ENCODE measurements around the gene ISCA2. TPM values are rescaled to one million over a fixed set of nuclear protein-coding genes. Genes with fewer than 3 reads are reported as not detected.
"Not testable (repeated sequence)": the region's sequence is repeated elsewhere in the genome, so short reads cannot be mapped to it uniquely, and the experiment has no call there.

The ISCA2 gene, protein sequence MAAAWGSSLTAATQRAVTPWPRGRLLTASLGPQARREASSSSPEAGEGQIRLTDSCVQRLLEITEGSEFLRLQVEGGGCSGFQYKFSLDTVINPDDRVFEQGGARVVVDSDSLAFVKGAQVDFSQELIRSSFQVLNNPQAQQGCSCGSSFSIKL
- total RNA-seq (ENCODE audit: unreplicated experiment), result 31.4 TPM
- long read RNA-seq, transcript ISCA2-204 (4 exons, 2,626 nt), result major isoform, 29 of 33 reads
- long read RNA-seq, partial matches to known transcripts, result 0 of 33 reads
- long read RNA-seq, other reads (novel, unspliced or antisense), result 1 of 33 reads

DNA sequence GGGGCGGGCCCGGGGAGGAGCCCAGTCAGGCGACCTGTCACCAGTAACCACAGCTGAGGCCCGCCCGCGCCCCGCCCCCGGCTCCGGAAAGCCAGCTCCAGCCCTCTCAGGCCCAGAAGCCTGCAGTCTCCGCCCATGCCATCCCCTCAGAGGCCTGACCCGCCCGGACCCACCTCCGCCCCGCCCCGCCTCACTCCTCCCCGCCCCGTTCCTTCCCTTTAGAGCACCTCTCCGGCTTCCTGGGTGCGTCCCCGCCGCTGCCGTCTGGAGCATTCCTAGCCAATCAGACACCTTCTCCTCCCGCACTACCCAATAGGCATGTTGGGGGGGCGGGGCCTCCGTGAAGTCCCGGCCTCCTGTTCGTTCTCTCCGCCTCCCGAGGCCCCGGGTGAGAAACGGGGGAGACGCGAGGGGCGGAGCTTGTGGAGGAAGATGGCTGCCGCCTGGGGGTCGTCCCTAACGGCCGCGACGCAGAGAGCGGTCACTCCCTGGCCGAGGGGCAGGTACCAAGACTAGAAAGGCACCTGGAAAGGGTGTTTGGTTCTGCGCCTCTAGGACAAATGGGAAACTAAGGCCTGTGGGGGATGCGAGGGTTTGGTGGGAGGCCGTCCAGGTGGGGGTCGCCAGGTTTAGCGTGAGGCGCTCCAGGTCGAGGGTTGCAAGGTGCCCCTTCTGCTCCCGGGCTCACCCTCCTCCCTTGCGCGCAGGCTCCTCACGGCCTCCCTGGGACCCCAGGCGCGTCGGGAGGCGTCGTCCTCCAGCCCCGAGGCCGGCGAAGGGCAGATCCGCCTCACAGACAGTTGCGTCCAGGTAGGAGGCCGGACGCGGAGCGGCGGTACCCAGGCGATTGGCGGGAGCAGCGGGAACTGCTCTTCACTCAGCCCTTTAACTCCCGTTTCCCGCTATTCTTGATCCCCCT is at the start of gene ISCA2:
ISCA2 (plus strand) TSS at position 423 of the 919 bp plus-strand sequence; CDS start at position 433, 10 bp downstream.
- Mint-ChIP-seq H3K9me3 (ENCODE audit: unreplicated experiment) (no peaks in the 10 kb centered on the region), H3K27ac (ENCODE audit: unreplicated experiment) (peak within 1 kb of the TSS; percentile 87), H3K4me1 (ENCODE audit: unreplicated experiment) (peaks cover 11% of the 10 kb centered on the region), H3K27me3 (ENCODE audit: unreplicated experiment) (peaks cover 3% of the 10 kb centered on the region), H3K36me3 (ENCODE audit: low read depth, unreplicated experiment) (no peaks in the 10 kb centered on the region), H3K4me3 (ENCODE audit: unreplicated experiment) (no peak within 1 kb of the TSS)
- TF ChIP-seq, protein P1, sequence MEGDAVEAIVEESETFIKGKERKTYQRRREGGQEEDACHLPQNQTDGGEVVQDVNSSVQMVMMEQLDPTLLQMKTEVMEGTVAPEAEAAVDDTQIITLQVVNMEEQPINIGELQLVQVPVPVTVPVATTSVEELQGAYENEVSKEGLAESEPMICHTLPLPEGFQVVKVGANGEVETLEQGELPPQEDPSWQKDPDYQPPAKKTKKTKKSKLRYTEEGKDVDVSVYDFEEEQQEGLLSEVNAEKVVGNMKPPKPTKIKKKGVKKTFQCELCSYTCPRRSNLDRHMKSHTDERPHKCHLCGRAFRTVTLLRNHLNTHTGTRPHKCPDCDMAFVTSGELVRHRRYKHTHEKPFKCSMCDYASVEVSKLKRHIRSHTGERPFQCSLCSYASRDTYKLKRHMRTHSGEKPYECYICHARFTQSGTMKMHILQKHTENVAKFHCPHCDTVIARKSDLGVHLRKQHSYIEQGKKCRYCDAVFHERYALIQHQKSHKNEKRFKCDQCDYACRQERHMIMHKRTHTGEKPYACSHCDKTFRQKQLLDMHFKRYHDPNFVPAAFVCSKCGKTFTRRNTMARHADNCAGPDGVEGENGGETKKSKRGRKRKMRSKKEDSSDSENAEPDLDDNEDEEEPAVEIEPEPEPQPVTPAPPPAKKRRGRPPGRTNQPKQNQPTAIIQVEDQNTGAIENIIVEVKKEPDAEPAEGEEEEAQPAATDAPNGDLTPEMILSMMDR (IDR thresholded peaks at IDR 0.05; ENCODE audit: unreplicated experiment), result no peak
- peak; percentile 99 for DNase-seq (ENCODE audit: low spot score)

DNA sequence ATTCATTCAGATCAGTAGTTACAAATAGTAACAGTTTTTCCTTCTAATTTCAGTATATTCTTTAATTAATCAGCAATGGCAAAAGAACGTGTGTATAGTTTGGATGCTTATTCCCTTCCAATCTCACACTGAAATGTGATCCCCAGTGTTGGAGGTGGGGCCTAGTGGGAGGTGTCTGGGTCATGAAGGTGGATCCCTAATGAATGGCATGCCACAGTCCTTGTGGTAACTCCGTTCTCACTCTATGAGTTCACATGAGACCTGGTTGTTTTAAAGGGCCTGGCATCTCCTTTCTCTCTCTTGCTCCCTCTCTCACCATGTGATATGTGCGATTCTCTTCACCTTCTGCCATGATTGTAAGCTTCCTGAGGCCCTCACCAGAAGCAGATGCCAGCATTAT is 48.7 kb upstream of the ISCA2 start:
- TF ChIP-seq, protein P1 (IDR thresholded peaks at IDR 0.05; ENCODE audit: unreplicated experiment), result no peak
- Mint-ChIP-seq H3K9me3 (ENCODE audit: unreplicated experiment) (no peaks in the 10 kb centered on the region), H3K4me3 (ENCODE audit: unreplicated experiment) (no peak overlapping the region), H3K4me1 (ENCODE audit: unreplicated experiment) (peaks cover 21% of the 10 kb centered on the region), H3K36me3 (ENCODE audit: low read depth, unreplicated experiment) (no peaks in the 10 kb centered on the region), H3K27ac (ENCODE audit: unreplicated experiment) (no peak overlapping the region), H3K27me3 (ENCODE audit: unreplicated experiment) (no peaks in the 10 kb centered on the region)
- DNase-seq (ENCODE audit: low spot score), result no peak

DNA sequence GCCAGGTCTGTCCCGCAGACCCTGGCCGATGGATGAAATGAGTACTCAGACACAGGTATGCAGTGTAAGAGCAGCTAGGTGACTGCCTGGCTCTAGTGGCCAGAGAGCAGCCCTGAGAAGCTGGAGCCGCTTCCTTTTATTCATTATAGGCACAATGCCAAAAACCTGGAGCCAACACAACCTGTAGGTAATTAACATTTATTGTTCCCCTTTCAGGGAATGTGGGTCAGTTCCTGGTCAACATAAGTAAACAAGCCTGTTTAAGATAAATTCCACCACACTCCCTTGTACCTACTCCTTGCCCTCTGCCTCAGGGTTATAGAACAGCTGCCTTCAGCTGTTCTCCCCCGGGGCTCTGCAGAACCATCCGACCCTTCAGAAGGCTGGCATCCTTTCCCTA is 39.2 kb upstream of the ISCA2 start:
- not testable (repeated sequence) for H3K4me1 Mint-ChIP-seq (ENCODE audit: unreplicated experiment); H3K27me3 Mint-ChIP-seq (ENCODE audit: unreplicated experiment); DNase-seq (ENCODE audit: low spot score); H3K36me3 Mint-ChIP-seq (ENCODE audit: low read depth, unreplicated experiment); H3K4me3 Mint-ChIP-seq (ENCODE audit: unreplicated experiment); H3K27ac Mint-ChIP-seq (ENCODE audit: unreplicated experiment); H3K9me3 Mint-ChIP-seq (ENCODE audit: unreplicated experiment)

DNA sequence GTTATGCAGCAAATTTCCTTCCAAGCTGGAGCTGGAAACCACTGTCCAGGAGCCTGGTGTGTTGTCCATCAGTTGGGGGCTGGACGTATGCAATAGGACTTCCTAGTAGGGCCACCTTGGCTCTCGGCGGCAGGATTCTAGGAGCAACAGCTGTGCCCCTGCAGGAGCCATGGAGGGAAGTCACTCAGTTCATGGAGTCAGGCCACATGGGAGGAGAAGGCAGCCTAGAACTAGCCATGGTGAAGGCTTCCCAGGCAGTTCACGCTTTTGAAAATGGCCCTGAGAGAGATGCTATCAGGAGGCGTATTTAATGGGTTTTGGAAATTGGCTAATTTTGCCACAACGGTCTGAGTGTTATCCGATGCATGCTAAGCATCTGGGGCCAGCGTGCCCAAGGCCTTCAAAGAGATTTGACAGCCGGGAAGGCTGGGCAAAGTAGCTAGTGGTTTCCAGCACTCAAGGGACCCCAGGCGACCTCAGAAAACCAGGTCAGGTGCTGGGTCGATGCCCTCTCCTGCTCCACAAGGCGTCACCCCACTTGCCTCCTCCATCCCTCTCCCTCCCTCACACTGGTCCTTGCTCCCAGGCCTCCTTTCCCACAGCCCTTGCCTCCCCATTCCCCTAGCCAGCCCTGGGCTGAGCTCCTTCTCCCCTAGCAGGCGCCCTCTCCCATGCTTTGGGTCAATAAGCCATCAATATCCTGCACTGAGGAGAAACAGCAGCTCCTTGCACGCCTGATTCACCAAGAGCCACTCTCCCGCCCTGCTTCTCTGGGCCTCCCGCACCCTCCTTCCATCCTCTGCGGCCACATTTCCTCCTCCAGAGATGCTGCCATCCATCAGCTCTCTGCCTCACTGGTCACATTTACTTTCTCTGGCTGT is 36.6 kb upstream of the ISCA2 start:
- Mint-ChIP-seq H3K36me3 (ENCODE audit: low read depth, unreplicated experiment) (peaks cover 6% of the 10 kb centered on the region), H3K27me3 (ENCODE audit: unreplicated experiment) (peaks cover 4% of the 10 kb centered on the region), H3K4me1 (ENCODE audit: unreplicated experiment) (peaks cover 30% of the 10 kb centered on the region), H3K27ac (ENCODE audit: unreplicated experiment) (no peak overlapping the region), H3K9me3 (ENCODE audit: unreplicated experiment) (peaks cover 4% of the 10 kb centered on the region), H3K4me3 (ENCODE audit: unreplicated experiment) (peak overlapping the region; percentile 33)
- no peak for DNase-seq (ENCODE audit: low spot score)
- TF ChIP-seq, protein P1 (IDR thresholded peaks at IDR 0.05; ENCODE audit: unreplicated experiment), result no peak

DNA sequence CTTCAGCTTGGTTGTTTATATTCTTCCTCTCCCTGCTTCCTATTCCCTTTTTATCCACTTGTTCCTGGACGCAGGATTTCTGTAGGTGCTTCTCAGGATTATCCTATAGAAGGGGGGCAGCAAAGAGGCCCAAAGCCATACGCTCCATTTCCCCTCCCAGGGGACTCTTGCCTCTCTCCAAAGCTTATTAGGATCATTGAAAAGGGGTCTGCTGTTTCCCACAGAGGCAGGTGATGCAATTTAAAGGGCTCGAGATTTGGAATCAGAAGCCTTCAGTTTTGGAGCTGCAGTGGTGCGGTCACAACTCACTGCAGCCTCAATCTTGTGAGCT is 36.0 kb upstream of the ISCA2 start:
- no peak overlapping the region for H3K27ac Mint-ChIP-seq (ENCODE audit: unreplicated experiment)
- TF ChIP-seq, protein P1 (IDR thresholded peaks at IDR 0.05; ENCODE audit: unreplicated experiment), result no peak
- peaks cover 4% of the 10 kb centered on the region for H3K27me3 Mint-ChIP-seq (ENCODE audit: unreplicated experiment)
- peaks cover 6% of the 10 kb centered on the region for H3K36me3 Mint-ChIP-seq (ENCODE audit: low read depth, unreplicated experiment)
- no peak for DNase-seq (ENCODE audit: low spot score)
- H3K4me1 Mint-ChIP-seq (ENCODE audit: unreplicated experiment), result peaks cover 30% of the 10 kb centered on the region
- H3K4me3 Mint-ChIP-seq (ENCODE audit: unreplicated experiment), result peak overlapping the region; percentile 33
- H3K9me3 Mint-ChIP-seq (ENCODE audit: unreplicated experiment), result peaks cover 4% of the 10 kb centered on the region

Measured in endothelial cell (in vitro differentiated cells).